HL-60 (cell line): ENCODE measurements around the gene SH3RF3.

ENCODE experiments used
- DNase-seq, 2 experiments: peaks; one replicate each; pipeline ENCODE4 v3.0.0-alpha.2; 2010 to 2020; ENCODE audit warnings: low read depth in 1 of 2, low spot score in 1 of 2
- H3K27ac ChIP-seq: fragments of 250-450 bp; sonication (Bioruptor Pico); replicated peaks from 2 replicates; pipeline ENCODE4 v1.5.1; 2020; ENCODE audit warnings: mild to moderate bottlenecking, moderate library complexity
- H3K27me3 ChIP-seq: fragments of 250-450 bp; sonication (Bioruptor Pico); 2 replicates; pipeline ENCODE4 v1.5.1; 2021; ENCODE audit warnings: mild to moderate bottlenecking, moderate library complexity; ENCODE audit not compliant: insufficient read depth, poor library complexity, severe bottlenecking
- H3K4me3 ChIP-seq: replicated peaks from 2 replicates; pipeline ENCODE4 v1.5.1; 2011; ENCODE audit warnings: mild to moderate bottlenecking, control low read depth, low read length; ENCODE audit not compliant: insufficient read depth
- GABPA ChIP-seq: IDR thresholded peaks from 2 replicates; pipeline ENCODE4 v1.6.1; 2012; ENCODE audit warnings: low read depth
- POLR2AphosphoS5 ChIP-seq: IDR thresholded peaks from 2 replicates; pipeline ENCODE4 v1.6.1; 2012; ENCODE audit warnings: low read depth
- SPI1 ChIP-seq: IDR thresholded peaks from 2 replicates; pipeline ENCODE4 v1.6.1; 2012; ENCODE audit warnings: low read depth, mild to moderate bottlenecking, borderline replicate concordance
- TF ChIP-seq, protein P1 (sequence below): IDR thresholded peaks from one replicate; pipeline ENCODE4 v1.5.1; 2011; ENCODE audit warnings: low read length, control low read depth, inconsistent platforms; ENCODE audit not compliant: insufficient read depth
- TF ChIP-seq, protein P2 (sequence below): IDR thresholded peaks from 2 replicates; pipeline ENCODE4 v1.6.1; 2012; ENCODE audit warnings: low read depth; ENCODE audit not compliant: insufficient replicate concordance

SH3RF3 gene

GRCh38 chr2:109333414-109334210, 204.6 kb downstream of the SH3RF3 start:
- H3K27me3 ChIP-seq: no peaks in the 10 kb centered on the region
- H3K27ac ChIP-seq: no peak overlapping the region
- DNase-seq: peak in 1 of 2 experiments; percentile 43
- no peak overlapping the region for H3K4me3 ChIP-seq
- TF ChIP-seq GABPA (no peak), SPI1 (peak; percentile 96)

DNA sequence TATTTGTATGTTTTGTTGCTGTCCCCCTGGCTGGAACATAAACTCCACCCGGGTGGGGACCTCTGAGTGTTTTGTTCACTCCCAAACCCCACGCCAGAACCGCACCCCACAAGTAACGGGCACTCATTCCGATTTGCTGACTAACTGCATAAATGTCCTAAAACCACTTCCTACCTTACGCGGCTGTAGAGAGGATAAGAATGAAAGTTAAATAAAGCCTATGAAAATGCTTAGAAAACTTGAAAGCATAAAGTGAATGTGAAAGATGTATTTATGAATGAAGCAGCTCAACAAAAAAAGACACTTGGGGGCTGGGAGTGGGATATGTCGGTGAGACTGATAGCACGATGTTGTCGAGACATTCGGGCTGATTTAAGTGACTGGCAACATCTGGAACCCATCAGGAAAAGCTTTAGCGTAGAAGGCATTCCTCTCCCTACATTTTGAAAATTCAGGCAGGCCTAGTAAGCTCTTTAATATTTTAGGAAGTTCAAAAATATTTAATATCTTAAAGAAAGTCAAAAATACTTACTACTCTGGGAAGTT, 206.7 kb downstream of the SH3RF3 start:
- TF ChIP-seq, protein P1, sequence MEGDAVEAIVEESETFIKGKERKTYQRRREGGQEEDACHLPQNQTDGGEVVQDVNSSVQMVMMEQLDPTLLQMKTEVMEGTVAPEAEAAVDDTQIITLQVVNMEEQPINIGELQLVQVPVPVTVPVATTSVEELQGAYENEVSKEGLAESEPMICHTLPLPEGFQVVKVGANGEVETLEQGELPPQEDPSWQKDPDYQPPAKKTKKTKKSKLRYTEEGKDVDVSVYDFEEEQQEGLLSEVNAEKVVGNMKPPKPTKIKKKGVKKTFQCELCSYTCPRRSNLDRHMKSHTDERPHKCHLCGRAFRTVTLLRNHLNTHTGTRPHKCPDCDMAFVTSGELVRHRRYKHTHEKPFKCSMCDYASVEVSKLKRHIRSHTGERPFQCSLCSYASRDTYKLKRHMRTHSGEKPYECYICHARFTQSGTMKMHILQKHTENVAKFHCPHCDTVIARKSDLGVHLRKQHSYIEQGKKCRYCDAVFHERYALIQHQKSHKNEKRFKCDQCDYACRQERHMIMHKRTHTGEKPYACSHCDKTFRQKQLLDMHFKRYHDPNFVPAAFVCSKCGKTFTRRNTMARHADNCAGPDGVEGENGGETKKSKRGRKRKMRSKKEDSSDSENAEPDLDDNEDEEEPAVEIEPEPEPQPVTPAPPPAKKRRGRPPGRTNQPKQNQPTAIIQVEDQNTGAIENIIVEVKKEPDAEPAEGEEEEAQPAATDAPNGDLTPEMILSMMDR: no peak
- DNase-seq: no peak
- Histone ChIP-seq H3K27me3 (no peaks in the 10 kb centered on the region), H3K27ac (no peak overlapping the region), H3K4me3 (no peak overlapping the region)

- TF ChIP-seq, protein P1: no peak
- no peak for TF ChIP-seq GABPA
- TF ChIP-seq, protein P2, sequence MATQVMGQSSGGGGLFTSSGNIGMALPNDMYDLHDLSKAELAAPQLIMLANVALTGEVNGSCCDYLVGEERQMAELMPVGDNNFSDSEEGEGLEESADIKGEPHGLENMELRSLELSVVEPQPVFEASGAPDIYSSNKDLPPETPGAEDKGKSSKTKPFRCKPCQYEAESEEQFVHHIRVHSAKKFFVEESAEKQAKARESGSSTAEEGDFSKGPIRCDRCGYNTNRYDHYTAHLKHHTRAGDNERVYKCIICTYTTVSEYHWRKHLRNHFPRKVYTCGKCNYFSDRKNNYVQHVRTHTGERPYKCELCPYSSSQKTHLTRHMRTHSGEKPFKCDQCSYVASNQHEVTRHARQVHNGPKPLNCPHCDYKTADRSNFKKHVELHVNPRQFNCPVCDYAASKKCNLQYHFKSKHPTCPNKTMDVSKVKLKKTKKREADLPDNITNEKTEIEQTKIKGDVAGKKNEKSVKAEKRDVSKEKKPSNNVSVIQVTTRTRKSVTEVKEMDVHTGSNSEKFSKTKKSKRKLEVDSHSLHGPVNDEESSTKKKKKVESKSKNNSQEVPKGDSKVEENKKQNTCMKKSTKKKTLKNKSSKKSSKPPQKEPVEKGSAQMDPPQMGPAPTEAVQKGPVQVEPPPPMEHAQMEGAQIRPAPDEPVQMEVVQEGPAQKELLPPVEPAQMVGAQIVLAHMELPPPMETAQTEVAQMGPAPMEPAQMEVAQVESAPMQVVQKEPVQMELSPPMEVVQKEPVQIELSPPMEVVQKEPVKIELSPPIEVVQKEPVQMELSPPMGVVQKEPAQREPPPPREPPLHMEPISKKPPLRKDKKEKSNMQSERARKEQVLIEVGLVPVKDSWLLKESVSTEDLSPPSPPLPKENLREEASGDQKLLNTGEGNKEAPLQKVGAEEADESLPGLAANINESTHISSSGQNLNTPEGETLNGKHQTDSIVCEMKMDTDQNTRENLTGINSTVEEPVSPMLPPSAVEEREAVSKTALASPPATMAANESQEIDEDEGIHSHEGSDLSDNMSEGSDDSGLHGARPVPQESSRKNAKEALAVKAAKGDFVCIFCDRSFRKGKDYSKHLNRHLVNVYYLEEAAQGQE: no peak
- TF ChIP-seq POLR2AphosphoS5: no peak
- Histone ChIP-seq H3K27me3 (no peaks in the 10 kb centered on the region), H3K27ac (no peak overlapping the region), H3K4me3 (no peak overlapping the region)
- DNase-seq: no peak
Measured at GRCh38 chr2:109336296-109336695, 207.3 kb downstream of the SH3RF3 start.

- H3K4me3 ChIP-seq: no peak overlapping the region
- TF ChIP-seq, protein P2: no peak
- no peaks in the 10 kb centered on the region for H3K27me3 ChIP-seq
- DNase-seq: no peak
- H3K27ac ChIP-seq: no peak overlapping the region
Measured at GRCh38 chr2:109337221-109337620, 208.2 kb downstream of the SH3RF3 start.

GRCh38 chr2:109339519-109339966, 210.5 kb downstream of the SH3RF3 start:
- Histone ChIP-seq H3K27ac (no peak overlapping the region), H3K4me3 (no peak overlapping the region), H3K27me3 (no peaks in the 10 kb centered on the region)
- no peak for DNase-seq
- TF ChIP-seq GABPA (no peak), POLR2AphosphoS5 (no peak), SPI1 (no peak)
- TF ChIP-seq, protein P1: no peak
- TF ChIP-seq, protein P2: no peak
